ENCODE measurements around the gene ZNRF1.

ZNRF1 gene

DNA sequence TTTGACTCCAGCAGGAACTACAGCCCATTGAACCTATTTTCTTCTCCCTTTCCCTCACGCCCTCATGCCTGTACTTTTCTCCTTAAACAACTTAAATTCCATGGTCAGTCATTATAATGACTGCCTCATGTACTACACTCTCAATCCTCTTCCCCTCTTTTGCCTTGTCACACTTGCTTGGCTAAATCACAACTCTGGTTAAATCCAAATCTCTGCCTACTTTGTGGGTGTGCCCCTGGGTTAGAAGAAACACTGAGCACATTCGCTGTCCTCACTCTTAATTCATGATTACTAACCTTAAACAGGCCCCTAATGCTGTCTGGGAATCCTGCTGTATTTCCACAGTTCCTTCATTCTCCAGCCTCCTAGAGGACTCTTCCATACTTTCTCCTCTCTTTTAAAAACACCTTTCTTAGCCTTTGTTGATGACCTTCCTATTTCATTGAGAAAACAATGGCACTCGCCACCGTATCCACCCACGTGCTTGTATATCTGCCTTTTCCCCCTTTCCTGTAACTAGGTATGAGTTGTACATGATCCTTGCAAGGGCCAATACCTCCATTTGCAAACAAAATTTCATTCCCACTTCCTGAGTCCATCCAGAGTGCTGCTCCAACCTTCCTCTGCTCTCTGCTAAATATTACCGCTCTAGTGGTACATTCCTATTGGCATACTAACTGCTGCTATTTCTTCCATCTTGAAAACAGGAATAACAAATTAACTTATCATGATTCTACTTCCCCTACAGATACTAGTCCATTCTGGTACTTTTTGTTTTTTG is 28.9 kb downstream of the ZNRF1 start:
- DNase-seq (ENCODE audit: low spot score), result no peak

DNA sequence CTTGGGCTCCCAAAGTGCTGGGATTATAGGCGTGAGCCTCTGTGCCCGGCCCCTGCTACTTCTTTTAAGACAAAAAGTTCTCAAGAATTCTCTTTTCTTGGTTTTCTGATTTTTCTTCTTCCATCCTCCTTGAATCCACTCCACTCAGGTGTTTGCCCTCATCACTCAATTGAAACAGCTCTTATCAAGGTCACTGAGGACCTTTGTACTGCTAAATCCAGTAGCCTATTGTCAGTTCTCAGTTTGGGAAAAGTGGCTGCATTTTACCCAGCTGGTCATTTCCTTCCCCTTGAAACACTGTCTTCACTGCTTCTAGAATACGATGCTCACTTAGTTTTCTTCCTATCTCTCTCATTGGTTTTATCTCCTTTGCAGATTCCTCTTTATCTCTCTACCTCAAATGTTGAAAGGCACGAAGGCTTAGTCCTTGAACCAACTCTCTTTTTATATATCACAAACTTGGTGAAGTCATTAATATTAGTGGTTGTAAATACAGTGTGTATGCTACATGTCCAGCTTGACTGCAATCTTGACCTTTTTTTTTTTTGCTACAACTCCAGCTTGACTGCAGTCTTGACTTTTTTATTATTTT is 29.8 kb downstream of the ZNRF1 start:
- no peak for DNase-seq (ENCODE audit: low spot score)

DNA sequence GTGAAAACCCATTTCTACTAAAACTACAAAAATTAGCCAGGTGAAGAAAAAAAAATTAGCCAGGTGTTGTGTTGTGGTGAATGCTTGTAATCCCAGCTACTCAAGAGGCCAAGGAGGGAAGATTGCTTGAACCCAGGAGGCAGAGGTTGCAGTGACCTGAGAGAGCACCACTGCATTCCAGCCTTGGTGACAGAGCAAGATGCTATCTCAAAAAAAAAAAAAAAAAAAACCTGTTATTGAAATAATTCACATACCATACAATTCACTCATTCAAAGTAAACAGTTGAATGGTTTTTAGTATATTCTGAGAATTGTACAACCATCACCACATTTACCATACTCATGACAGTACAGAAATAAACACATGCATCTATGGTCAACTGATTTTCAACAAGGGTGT is 31.0 kb downstream of the ZNRF1 start:
- no peak for DNase-seq (ENCODE audit: low spot score)

DNA sequence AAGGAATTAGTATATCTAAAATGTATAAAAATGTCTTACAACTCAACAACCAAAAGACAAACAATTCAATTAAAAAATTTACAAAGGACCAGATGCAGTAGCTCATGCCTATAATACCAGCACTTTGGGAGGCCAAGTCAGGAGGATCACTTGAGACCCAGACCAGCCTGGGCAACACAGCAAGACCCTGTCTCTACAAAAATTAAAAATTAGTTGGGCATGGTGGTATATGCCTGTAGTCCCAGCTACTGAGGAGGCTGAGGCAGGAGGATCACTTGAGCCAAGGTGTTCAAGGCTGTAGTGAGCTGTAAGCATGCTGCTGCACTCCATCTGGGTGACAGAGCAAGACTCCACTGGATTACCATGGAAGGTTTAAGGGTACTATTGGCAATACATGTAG is 33.8 kb downstream of the ZNRF1 start:
- no peak for DNase-seq (ENCODE audit: low spot score)

DNA sequence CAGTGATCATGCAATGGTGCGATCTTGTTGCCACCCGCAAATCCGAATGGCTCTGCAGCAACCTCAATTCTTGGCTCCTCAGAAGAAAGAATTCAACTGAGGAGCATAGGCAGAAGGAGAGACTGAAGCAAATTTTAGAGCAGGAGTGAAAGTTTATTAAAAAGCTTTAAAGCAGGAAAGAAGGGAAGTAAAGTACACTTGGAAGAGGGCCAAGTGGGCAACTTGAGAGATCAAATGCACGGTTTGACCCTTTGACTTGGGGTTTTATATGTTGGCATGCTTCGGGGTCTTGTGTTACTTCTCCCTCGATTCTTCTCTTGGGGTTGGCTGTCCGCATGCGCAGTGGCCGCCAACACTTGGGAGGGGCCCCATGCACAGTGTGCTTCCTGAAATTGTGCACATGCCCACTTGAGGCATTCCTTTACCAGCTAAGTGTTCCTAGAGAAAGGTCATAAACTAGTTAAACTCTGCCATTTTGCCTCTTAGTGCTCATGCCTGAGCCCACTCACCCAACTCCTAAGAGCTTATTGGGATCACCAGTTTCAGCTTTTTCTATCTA is 36.7 kb downstream of the ZNRF1 start:
- no peak for DNase-seq (ENCODE audit: low spot score)

DNA sequence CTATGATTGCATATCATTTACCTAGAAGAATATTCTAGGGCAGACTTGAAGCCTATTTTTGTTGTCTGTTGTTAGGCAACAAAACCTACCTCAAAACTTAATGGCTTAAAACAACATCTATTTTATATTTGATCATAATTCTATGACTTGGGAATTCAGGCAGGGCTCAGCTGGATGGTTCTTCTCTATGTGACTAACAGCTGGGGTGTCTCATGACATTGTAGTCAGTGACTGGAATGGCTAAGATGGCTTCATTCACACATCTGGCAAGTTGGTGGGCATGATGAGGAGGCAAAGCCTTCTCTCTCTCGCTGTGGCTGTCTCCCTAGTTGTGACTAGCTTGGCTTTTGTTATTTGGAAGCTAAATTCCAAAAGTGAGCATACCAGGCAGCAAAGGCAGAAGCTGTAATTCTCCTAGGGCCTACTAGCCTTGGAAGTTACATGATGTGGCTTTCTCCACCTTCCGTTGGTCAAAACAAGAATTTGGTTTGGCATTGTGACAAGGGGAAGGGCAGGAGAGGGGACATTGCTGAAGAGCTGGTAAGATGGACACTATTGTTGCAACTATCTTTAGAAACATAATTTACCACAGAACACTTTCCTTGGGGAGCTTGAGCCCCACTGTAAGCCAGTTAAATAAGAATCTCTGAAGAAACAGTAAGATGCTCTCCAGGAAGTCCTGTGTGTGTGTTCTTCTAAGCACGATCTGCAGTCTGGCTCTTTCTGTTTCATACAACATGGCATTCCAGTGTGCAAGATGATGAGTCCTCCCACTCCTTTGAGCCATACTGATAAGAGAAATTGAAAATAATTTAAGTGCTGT is 39.4 kb downstream of the ZNRF1 start:
- no peak for DNase-seq (ENCODE audit: low spot score)

DNA sequence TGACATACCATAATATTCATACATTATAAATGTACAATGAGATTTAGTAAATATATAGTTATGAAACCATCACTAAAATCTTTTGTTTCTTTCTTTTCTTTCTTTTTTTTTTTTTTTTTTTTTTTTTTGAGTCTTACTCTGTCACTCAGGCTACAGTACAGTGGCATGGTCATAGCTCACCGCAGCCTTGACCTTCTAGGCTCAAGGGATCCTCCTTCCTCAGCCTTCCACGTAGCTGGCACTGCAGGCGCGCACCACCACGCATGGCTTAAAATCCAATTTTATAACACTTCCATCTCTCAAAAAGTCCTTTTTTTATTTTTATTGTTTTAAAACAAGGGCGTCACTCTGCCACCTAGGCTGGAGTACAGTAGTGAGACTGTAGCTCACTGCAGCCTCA is 41.1 kb downstream of the ZNRF1 start:
- no peak for DNase-seq (ENCODE audit: low spot score)

DNA sequence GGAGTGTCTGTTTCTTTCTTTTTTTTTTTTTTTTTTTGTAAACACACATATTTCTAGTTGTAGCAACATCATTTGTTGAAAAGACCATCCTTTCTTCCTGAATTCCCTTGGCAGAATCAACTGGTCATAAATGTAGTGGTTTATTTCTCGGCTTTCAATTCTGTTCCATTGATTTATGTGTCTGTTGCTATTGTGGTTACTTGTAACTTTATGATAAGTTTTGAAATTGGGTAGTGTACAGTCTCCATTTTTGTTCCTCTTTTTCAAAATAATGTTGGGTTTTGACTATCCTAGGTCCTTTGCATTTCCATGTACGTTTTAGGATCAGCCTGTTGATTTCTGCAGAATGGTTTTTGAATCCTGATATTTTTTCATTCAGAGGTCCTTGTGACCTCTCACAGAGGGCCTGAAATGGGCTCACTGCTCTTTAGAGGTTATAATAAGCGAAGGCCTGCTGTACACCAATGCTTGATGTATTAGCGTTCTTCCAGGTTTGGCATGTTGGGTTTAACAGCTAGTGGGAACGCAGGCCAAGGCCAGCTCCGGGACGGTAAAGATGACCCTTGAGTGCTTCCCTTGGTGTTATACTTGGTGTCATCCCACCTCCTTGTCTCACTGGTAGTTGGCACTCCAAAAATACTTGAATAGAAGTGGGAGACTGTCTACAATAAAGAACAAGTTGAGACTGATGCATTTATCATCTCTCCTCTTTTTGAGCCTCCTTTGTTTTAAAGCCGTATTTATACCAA is 43.8 kb downstream of the ZNRF1 start:
- DNase-seq (ENCODE audit: low spot score), result no peak

DNA sequence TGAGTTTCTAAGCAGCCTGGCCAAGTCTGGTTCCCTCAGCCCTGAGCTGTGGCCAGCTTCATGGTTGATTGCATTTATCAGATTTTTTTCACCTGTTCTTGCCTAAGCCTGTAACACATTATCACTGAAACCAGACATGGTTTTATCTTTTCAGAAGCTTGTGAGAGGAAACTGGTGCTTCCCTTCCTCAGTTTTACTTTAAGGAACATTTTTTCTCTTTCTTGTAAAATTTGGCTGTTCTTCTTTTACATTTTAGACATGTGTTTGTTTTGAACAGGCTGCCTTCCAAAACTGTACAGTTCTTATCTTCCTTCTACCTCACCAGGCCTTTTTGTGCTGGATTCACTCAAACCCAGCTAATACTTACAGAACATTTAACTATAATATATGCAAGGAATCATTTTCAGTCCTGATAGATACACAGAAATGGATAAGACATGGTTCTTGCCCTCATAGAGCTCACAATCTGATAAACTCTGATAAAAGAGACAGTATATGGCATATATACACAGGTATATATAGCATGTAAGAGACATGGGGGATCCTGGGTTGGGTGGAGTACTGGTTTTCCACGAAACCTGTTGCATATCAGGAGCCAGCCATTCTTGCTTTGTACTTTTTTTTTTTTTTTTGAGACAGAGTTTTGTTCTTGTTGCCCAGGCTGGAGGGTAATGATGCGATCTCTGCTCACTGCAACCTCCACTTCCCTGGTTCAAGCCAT is 44.5 kb downstream of the ZNRF1 start:
- DNase-seq (ENCODE audit: low spot score), result no peak

DNA sequence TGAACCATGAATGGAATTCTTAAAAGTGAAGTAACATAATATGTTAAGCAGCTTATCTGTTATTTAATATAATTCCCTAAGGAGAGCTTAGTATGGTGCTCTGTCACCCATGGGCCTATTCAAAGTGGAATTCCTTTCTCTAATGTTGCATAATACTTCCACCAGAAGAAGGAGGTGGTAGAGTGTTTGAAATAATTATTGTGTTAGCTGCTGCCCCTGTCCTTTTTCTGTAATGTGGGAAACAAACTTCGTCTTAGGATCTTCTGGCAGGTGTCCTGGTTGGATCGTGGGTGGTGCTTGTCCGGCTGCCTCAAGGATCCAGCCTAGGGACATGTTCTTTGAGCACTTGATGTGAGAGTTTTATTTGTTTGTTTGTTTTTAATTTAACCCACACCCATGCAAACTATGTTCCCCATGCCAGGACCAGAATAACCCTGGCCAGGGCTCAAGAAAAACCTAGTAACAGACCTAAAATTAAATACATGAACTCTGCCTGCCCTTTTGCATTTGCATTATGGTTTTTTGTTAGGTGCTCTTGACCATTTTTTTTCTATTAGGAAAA is 46.1 kb downstream of the ZNRF1 start:
- DNase-seq (ENCODE audit: low spot score), result no peak

DNA sequence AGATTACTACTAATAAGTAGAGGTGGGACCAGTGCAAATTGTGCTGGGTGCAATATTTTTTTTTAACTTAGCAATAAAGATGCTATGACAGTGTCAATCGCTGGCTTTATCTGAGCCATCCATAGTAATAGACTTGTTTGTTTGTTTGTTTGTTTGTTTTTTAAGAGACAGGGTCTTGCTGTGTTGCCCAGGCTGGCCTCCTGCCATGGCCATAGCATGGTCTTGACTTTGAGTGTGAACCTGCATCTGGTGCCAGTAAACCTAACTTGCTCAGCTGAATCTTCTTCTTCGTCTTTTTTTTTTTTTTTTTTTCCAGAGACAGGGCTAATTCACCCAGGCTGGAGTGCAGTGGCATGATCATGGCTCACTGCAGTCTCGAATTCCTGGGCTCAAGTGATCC is 46.6 kb downstream of the ZNRF1 start:
- no peak for DNase-seq (ENCODE audit: low spot score)

DNA sequence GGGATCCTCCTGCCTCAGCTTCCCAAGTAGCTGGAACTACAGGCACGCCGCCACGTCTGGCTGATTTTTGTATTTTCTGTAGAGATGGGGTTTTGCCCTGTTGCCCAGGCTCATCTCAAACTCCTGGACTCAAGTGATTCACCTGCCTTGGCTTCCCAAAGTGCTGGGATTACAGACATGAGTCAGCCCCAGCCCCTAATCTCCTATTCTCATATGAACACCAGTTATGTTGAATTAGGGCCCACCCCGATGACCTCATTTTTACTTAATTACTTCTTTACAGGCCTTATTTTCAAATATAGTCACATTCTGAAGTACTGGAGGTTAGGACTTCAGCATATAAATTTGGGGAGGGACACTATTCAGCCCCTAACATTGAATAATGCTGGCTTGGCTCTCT is 49.2 kb downstream of the ZNRF1 start:
- no peak for DNase-seq (ENCODE audit: low spot score)

DNA sequence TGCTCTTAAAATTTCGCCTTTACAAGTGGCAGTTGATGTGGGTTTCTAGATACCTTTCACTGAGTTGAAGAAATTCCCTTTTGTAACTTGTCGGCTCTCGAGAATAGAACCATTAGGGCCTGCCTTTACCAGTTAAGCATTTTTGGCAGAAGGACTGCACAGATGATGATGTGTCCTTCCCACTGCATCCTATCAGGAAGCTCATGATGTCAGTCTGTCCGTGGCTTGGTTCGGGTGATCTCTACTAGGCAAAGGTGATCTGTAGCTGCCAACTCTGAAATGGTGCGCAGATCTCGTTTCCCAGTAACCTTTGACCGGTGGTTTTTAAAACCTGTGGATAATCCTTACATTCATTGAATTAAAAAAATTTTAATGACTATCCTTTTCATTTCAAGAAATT is 49.7 kb downstream of the ZNRF1 start:
- no peak for DNase-seq (ENCODE audit: low spot score)

DNA sequence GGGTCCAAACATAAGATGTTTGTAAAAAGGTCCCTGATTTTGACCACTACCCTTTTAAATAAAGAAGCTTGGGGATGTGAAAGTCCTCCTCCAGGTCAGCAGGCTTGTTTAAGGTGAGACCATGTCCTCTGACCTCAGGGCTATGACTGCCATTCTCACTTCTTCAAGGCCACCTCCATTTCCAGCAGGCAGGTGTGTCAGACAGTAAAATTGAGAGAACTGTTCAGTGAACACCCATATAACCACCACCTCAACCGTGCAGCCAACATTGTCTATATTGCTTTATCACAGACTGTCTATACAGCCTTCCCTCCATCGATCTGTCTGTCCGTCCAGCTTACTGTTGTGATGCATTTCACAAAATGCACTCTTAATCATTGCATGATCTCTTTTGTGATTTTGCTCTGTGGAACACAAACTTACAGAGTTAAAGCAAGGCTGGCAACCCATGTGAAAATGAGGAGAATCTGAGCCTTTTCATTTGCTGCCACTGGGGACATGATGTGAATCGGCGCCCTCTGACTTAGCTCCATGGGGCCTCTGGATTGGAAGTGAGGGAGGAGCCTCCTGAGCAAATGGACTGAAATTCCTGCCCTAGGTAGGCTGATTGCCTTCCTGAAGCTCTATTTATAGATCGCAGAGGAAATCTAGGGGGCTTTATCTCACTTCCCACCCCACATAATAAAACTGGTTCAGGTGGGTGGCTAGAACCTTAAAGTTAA is 53.8 kb downstream of the ZNRF1 start:
- no peak for DNase-seq (ENCODE audit: low spot score)

DNA sequence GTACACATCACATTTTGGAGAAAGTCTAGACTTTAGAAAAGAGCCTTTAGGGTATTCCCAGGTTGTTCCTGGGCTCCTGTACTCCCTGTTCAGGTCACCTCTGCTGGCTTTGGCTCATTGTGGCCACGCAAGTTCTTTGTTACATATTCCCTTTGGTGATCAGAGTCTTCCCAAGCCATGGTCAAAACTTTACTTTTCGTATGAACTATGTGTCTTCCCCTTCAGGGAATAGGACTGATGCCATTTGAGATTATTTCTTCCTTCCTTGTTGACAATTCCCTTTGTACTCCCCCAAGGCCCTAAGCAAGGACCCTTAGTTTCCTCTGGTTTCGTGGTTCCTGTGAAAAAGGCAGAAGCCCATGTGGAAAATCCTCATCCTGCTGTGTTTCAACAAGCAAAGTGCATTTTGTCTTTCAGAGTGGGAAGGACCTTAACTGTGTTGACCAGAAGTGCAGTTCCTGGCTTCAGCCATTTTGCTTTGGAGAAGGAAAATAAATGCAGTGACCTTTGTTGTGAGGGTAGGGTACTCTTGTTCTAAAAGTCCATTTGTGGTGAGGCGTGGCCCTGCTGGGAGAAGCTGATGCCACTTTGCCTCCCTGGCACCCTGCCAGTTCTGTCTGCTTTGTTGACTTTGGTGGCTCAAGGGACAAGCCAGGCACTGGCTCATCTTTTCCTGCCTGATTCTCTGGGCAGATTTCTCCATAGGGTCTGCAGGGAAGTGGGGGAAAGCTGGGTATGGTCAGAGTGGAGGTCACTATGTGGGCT is 55.1 kb downstream of the ZNRF1 start:
- DNase-seq (ENCODE audit: low spot score), result no peak

DNA sequence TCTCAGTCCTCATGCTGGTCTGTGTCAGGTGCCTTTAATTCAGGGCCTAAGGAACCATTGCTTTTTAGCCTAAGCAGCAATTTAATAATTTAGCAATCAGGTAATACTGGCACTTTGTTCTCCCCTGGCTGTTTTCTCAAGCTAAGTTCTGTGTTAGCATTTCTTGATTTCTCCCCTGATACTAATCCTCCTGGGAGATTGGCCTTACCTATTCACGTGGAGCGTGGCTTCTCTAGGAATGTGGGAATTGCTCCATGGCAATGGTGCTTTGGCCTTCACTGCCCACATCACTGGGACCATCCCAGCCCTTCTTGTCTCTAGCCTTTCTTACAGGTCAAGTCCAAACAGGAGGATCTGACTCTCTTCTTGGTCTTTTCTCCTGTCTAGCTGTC is 55.7 kb downstream of the ZNRF1 start:
- DNase-seq (ENCODE audit: low spot score), result no peak

DNA sequence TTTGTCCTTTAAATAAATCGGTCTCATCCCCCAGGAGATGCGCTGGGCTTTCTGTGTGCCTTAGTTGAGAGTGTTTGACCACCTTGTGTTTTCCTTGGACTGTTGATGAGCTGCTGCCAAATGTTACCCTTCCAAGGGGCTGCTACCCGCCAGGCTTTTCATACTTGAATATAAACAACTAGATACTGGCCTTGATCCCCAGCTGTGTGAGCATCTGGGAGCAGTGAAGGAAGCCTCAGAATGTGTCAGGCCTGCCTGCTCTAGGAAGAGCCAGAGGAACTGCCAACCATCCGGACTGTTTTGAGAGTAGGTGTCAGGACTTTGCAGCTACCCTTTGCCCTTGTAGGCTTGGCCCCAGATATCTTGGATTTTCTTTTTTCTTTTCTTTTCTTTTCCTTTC is 60.0 kb downstream of the ZNRF1 start:
- no peak for DNase-seq (ENCODE audit: low spot score)

DNA sequence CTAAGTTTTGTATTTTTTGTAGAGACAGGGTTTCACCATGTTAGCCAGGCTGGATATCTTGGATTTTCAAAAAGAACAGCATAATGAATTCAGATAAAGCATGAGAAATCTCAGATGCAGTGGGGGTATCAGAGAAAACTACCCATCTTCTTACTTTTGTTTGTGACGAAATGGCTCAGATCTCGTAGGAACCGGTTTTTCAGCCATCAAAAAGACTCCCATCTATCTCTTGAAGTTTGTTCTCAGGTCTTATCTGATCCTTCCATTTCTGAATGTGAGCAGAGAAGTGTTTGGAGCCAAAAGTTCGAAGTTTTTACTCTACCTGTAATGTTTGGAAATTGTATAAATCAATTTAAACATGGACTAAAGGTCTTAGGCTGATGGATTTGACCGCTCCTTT is 60.6 kb downstream of the ZNRF1 start:
- DNase-seq (ENCODE audit: low spot score), result no peak

DNA sequence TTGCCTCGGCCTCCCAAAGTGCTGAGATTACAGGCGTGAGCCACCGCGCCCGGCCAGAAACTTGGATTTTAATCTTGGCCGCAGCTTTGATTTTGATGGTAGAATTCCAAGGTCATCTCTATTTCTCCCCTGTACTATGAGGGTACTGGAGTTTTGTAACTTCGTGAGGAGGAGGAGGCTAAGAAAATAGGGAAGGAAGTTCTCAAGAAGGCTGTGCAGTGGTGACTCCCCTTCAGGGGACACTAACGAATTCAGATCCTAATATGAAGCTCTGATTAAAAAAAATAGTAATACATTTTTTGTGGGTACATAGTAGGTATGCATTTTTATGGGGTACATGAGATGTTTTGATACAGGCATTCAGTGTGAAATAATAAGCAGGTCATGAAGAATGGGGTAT is 61.9 kb downstream of the ZNRF1 start:
- DNase-seq (ENCODE audit: low spot score), result no peak

DNA sequence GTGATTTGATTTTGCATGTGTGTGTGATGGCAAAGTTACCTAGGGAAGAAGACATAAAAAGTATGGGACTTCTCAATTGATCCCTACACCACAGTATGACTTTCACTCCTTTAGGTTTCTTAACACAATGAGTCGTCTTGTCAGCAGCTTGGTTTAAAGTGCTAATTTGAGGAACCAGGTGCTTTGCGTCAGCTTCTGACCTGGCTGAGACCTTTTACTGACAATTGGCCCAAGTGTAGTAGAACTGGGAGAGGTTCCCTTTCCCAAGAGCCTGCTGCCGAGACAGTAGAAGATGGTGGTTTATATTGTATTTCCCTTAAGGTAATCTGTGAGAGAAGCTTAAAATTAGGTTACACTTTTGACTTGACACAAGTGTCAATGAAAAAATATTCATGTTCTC is 62.8 kb downstream of the ZNRF1 start:
- DNase-seq (ENCODE audit: low spot score), result no peak

Data from RKO (cell line).